Fibroblast of skin of right biceps (primary cell): Measurements from ENCODE around the gene TSPOAP1.

Experiments
- DNase-seq: peaks from one replicate; pipeline ENCODE4 v3.0.0-alpha.2; 2013

Gene TSPOAP1

GRCh38 chr17:58315281-58315711, 13.3 kb downstream of the TSPOAP1 start:
- no peak for DNase-seq

GRCh38 chr17:58314706-58315015, 13.9 kb downstream of the TSPOAP1 start:
- DNase-seq = no peak

- no peak for DNase-seq
These were observed 14.5 kb downstream of the TSPOAP1 start for GRCh38 chr17:58313815-58314705.

- DNase-seq = no peak
These were observed 15.8 kb downstream of the TSPOAP1 start for GRCh38 chr17:58312829-58313228.

- DNase-seq = no peak
These were observed 16.5 kb downstream of the TSPOAP1 start for GRCh38 chr17:58312021-58312630.

GRCh38 chr17:58311429-58311894, 17.1 kb downstream of the TSPOAP1 start:
- DNase-seq = no peak

GRCh38 chr17:58310511-58311428, 17.8 kb downstream of the TSPOAP1 start:
- no peak for DNase-seq

GRCh38 chr17:58309918-58310259, 18.7 kb downstream of the TSPOAP1 start:
- DNase-seq = no peak

GRCh38 chr17:58308985-58309917, 19.3 kb downstream of the TSPOAP1 start:
- no peak for DNase-seq

GRCh38 chr17:58308173-58308984, 20.2 kb downstream of the TSPOAP1 start:
- no peak for DNase-seq

GRCh38 chr17:58307468-58308172, 21.0 kb downstream of the TSPOAP1 start:
- DNase-seq = no peak

GRCh38 chr17:58306131-58306951, 22.3 kb downstream of the TSPOAP1 start:
- no peak for DNase-seq

GRCh38 chr17:58305626-58306025, 23.0 kb downstream of the TSPOAP1 start:
- no peak for DNase-seq

- no peak for DNase-seq
These were observed 23.7 kb downstream of the TSPOAP1 start for GRCh38 chr17:58304750-58305486.

- peak; percentile 44 for DNase-seq
These were observed 24.4 kb downstream of the TSPOAP1 start for GRCh38 chr17:58303971-58304749.

GRCh38 chr17:58302919-58303585, 25.5 kb downstream of the TSPOAP1 start:
- DNase-seq = no peak

GRCh38 chr17:58302171-58302918, 26.2 kb downstream of the TSPOAP1 start:
- no peak for DNase-seq
